Sigmoid colon (tissue), 7 donors: ENCODE measurements around the gene SHCBP1. TPM values are rescaled to one million over a fixed set of nuclear protein-coding genes. Genes with fewer than 3 reads are reported as not detected.

Experiments
- DNase-seq: peaks from one replicate; pipeline ENCODE4 v3.0.0-alpha.2; 2019
- H3K27ac ChIP-seq, 4 donors: fragments of 200-600 bp; sonication (generic); one replicate each; pipeline ENCODE4 v1.5.1; 2016 to 2019; ENCODE audit warnings: mild to moderate bottlenecking in 1 of 4
- H3K27me3 ChIP-seq, 3 donors: fragments of 200-600 bp; sonication (generic); one replicate each; pipeline ENCODE4 v1.5.1; 2019; ENCODE audit warnings: mild to moderate bottlenecking in 1 of 3
- H3K36me3 ChIP-seq, 4 donors: fragments of 200-600 bp; sonication (generic); one replicate each; pipeline ENCODE4 v1.5.1; 2016 to 2019
- H3K4me1 ChIP-seq, 4 donors: fragments of 200-600 bp; sonication (generic); one replicate each; pipeline ENCODE4 v1.5.1; 2017 to 2019
- H3K4me3 ChIP-seq, 4 donors: fragments of 200-600 bp; sonication (generic); one replicate each; pipeline ENCODE4 v1.5.1; 2017 to 2019; ENCODE audit warnings: mild to moderate bottlenecking in 2 of 4, moderate library complexity in 1 of 4
- H3K9me3 ChIP-seq, 4 donors: fragments of 200-600 bp in 3 of 4; sonication (generic) in 3 of 4; one replicate each; pipeline versions ENCODE4 v1.5.1 to v1.6.1; 2013 to 2019
- EP300 ChIP-seq, 4 donors: sonication (generic); formaldehyde crosslinking; IDR thresholded peaks; one replicate each; pipeline ENCODE4 v1.6.1; 2017; ENCODE audit warnings: antibody characterized with exemption in 4 of 4
- POLR2A ChIP-seq, 2 donors: fragments of 450-650 bp; IDR thresholded peaks; one replicate each; pipeline ENCODE4 v1.6.1; 2016; ENCODE audit warnings: antibody characterized with exemption in 2 of 2, mild to moderate bottlenecking in 2 of 2, moderate library complexity in 2 of 2
- POLR2AphosphoS5 ChIP-seq, 4 donors: sonication (generic); formaldehyde crosslinking; IDR thresholded peaks; one replicate each; pipeline ENCODE4 v1.6.1; 2017; ENCODE audit warnings: antibody characterized with exemption in 4 of 4
- WGBS, 2 donors: extraction: QIAGEN DNeasy Blood & Tissue Kit; methylation state at CpG; one replicate each; pipeline ENCODE4 v1.1.7; 2013; 5-methylcytosine and 5-hydroxymethylcytosine counted together
- intact Hi-C: fragments of 100-400 bp; cut with DNase I; formaldehyde crosslinking; loops from one replicate; pipeline ENCODE4 v1.15.1; 2023
- polyA plus RNA-seq, 3 donors: library from polyadenylated mRNA; stranded (reverse); fragments of 200-250 nt; gene quantifications; one replicate each; pipeline ENCODE4 v1.2.3, GENCODE V29; 2013
- total RNA-seq, 4 donors: library from RNA; depleted of rRNA; stranded (reverse); fragments of >200 nt; gene quantifications; one replicate each; pipeline ENCODE4 v1.1.0, GENCODE V29; 2016
- TF ChIP-seq, protein P1 (sequence below), 4 experiments: fragments of 450-650 bp in 3 of 4; fragments of 200-600 bp in 1 of 4; IDR thresholded peaks; one replicate each; pipeline ENCODE4 v1.5.1; 2016 to 2019; ENCODE audit warnings: antibody characterized with exemption in 4 of 4, mild to moderate bottlenecking in 3 of 4, moderate library complexity in 2 of 4
- donor health status: healthy with polysubstance abuse.
- donor health status: Bipolar disorder and iron deficiency.
- donor health status: healthy.

Gene SHCBP1
- total and polyA plus RNA-seq, 7 donors: 0.36 to 6.8 (median 0.66) TPM

GRCh38 chr16:46613352-46613751 lies 7.8 kb downstream of the SHCBP1 start:
- Histone ChIP-seq H3K27me3 (no peaks in the 10 kb centered on the region), H3K9me3 (no peaks in the 10 kb centered on the region), H3K36me3 (no peaks in the 10 kb centered on the region), H3K27ac (no peak overlapping the region), H3K4me3 (no peak overlapping the region), H3K4me1 (no peaks in the 10 kb centered on the region)
- TF ChIP-seq EP300 (IDR thresholded peaks at IDR 0.05) (no peak), POLR2AphosphoS5 (IDR thresholded peaks at IDR 0.05) (no peak), POLR2A (IDR thresholded peaks at IDR 0.05) (no peak)
- TF ChIP-seq, protein P1, sequence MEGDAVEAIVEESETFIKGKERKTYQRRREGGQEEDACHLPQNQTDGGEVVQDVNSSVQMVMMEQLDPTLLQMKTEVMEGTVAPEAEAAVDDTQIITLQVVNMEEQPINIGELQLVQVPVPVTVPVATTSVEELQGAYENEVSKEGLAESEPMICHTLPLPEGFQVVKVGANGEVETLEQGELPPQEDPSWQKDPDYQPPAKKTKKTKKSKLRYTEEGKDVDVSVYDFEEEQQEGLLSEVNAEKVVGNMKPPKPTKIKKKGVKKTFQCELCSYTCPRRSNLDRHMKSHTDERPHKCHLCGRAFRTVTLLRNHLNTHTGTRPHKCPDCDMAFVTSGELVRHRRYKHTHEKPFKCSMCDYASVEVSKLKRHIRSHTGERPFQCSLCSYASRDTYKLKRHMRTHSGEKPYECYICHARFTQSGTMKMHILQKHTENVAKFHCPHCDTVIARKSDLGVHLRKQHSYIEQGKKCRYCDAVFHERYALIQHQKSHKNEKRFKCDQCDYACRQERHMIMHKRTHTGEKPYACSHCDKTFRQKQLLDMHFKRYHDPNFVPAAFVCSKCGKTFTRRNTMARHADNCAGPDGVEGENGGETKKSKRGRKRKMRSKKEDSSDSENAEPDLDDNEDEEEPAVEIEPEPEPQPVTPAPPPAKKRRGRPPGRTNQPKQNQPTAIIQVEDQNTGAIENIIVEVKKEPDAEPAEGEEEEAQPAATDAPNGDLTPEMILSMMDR (IDR thresholded peaks at IDR 0.05): no peak
- DNase-seq: no peak
- intact Hi-C loops: no loop called here
- 88 to 91% methylated on average over 2 of the region's 2 CpGs for WGBS, 2 donors

- WGBS, 2 donors: 72 to 73% methylated on average over 3 of the region's 3 CpGs
- no peaks in the 10 kb centered on the region for H3K27me3 ChIP-seq
- no peaks in the 10 kb centered on the region for H3K36me3 ChIP-seq
- no peak for DNase-seq
- no peak overlapping the region for H3K4me3 ChIP-seq
- intact Hi-C loops: no loop called here
- TF ChIP-seq, protein P1 (IDR thresholded peaks at IDR 0.05): no peak
- TF ChIP-seq POLR2AphosphoS5 (IDR thresholded peaks at IDR 0.05): no peak
- no peak for TF ChIP-seq POLR2A (IDR thresholded peaks at IDR 0.05)
- no peak for TF ChIP-seq EP300 (IDR thresholded peaks at IDR 0.05)
- no peaks in the 10 kb centered on the region for H3K4me1 ChIP-seq
- no peaks in the 10 kb centered on the region for H3K9me3 ChIP-seq
- H3K27ac ChIP-seq: no peak overlapping the region
Measured at GRCh38 chr16:46612121-46612520, 9.1 kb downstream of the SHCBP1 start.

GRCh38 chr16:46607529-46607928 lies 13.7 kb downstream of the SHCBP1 start:
- WGBS, 2 donors: 73 to 87% methylated on average over 1 of the region's 1 CpG
- Histone ChIP-seq H3K27ac (no peak overlapping the region), H3K27me3 (no peaks in the 10 kb centered on the region), H3K36me3 (no peaks in the 10 kb centered on the region), H3K4me1 (no peaks in the 10 kb centered on the region), H3K9me3 (no peaks in the 10 kb centered on the region), H3K4me3 (no peak overlapping the region)
- TF ChIP-seq, protein P1 (IDR thresholded peaks at IDR 0.05): peak in 1 of 4 experiments; percentile 24
- TF ChIP-seq EP300 (IDR thresholded peaks at IDR 0.05): no peak
- intact Hi-C loops: loop anchor here (2.0 kb wide), 1 partner anchor 53 kb away; no protein-coding TSS in a partner anchor
- no peak for DNase-seq

- TF ChIP-seq POLR2A (IDR thresholded peaks at IDR 0.05): no peak
- no peak for TF ChIP-seq EP300 (IDR thresholded peaks at IDR 0.05)
- TF ChIP-seq POLR2AphosphoS5 (IDR thresholded peaks at IDR 0.05): no peak
- no peak for DNase-seq
- H3K27me3 ChIP-seq: no peaks in the 10 kb centered on the region
- no peaks in the 10 kb centered on the region for H3K36me3 ChIP-seq
- no peaks in the 10 kb centered on the region for H3K4me1 ChIP-seq
- WGBS, 2 donors: 95% methylated on average over 5 of the region's 5 CpGs
- H3K9me3 ChIP-seq: no peaks in the 10 kb centered on the region
- H3K4me3 ChIP-seq: no peak overlapping the region
- intact Hi-C loops: loop anchor here (2.0 kb wide), 1 partner anchor 51 kb away; no protein-coding TSS in a partner anchor
- H3K27ac ChIP-seq: no peak overlapping the region
Measured at GRCh38 chr16:46606231-46606630, 14.9 kb downstream of the SHCBP1 start.

GRCh38 chr16:46591257-46591656 lies 29.9 kb downstream of the SHCBP1 start:
- Histone ChIP-seq H3K27me3 (no peaks in the 10 kb centered on the region), H3K4me1 (no peaks in the 10 kb centered on the region), H3K36me3 (no peaks in the 10 kb centered on the region), H3K9me3 (no peaks in the 10 kb centered on the region), H3K4me3 (no peak overlapping the region), H3K27ac (no peak overlapping the region)
- no peak for DNase-seq
- WGBS, 2 donors: 95 to 100% methylated on average over 1 of the region's 1 CpG
- intact Hi-C loops: no loop called here
- no peak for TF ChIP-seq POLR2AphosphoS5 (IDR thresholded peaks at IDR 0.05)

DNA sequence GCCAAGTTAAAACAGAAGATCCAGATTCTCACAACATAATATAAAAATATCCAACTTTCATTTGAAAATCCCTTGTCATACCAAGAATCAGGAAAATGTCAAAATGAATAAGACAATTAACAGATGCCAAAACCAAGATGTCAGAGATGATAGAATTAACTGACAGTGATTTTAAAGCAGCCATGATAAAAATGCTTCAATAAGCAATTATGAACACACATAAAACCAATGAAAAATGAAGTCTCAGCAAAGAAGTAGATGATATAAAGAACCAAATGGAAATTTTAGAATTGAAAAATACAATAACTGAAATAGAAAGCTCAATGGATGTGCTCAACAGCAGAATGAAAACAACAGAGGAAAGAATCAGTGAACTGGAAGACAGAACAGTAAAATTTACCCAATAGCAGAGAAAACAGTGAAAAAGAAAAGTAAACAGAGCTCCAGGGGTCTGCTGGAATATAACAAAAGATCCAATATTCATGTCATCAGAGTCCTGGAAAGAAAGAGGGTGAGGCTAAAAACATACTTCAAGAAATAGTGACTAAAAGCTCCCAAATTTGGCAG lies 35.1 kb downstream of the SHCBP1 start:
- no peak for DNase-seq
- H3K4me1 ChIP-seq: no peaks in the 10 kb centered on the region
- H3K27me3 ChIP-seq: no peaks in the 10 kb centered on the region
- no peak overlapping the region for H3K27ac ChIP-seq
- H3K36me3 ChIP-seq: no peaks in the 10 kb centered on the region
- TF ChIP-seq, protein P1 (IDR thresholded peaks at IDR 0.05): no peak
- TF ChIP-seq POLR2AphosphoS5 (IDR thresholded peaks at IDR 0.05) (no peak), EP300 (IDR thresholded peaks at IDR 0.05) (no peak), POLR2A (IDR thresholded peaks at IDR 0.05) (no peak)
- no peak overlapping the region for H3K4me3 ChIP-seq
- intact Hi-C loops: no loop called here
- peaks cover 0 to 5% (median 0%) of the 10 kb centered on the region in 4 donors for H3K9me3 ChIP-seq
